Measurements from ENCODE around the gene IQCE. TPM values are rescaled to one million over a fixed set of nuclear protein-coding genes. Genes with fewer than 3 reads are reported as not detected.

IQCE gene
- total RNA-seq, 1 donor from 2014 or later: 29.6 TPM

GRCh38 chr7:2659556-2660358 lies 101.0 kb downstream of the IQCE start:
- no peak overlapping the region for H3K27ac Mint-ChIP-seq
- no peaks in the 10 kb centered on the region for H3K9me3 Mint-ChIP-seq
- no peak for TF ChIP-seq CTCF (IDR thresholded peaks at IDR 0.05; ENCODE audit: unreplicated experiment)
- H3K27me3 Mint-ChIP-seq (ENCODE audit: low read depth): no peaks in the 10 kb centered on the region
- H3K4me1 Mint-ChIP-seq: no peaks in the 10 kb centered on the region
- H3K36me3 Mint-ChIP-seq: peaks cover 8% of the 10 kb centered on the region
- no peak for DNase-seq (ENCODE audit: low spot score in 2 of 2, unreplicated experiment in 2 of 2)
- H3K4me3 Mint-ChIP-seq: no peak overlapping the region

GRCh38 chr7:2660359-2661095 lies 101.7 kb downstream of the IQCE start:
- Mint-ChIP-seq H3K27me3 (ENCODE audit: low read depth) (no peaks in the 10 kb centered on the region), H3K27ac (no peak overlapping the region), H3K4me3 (no peak overlapping the region), H3K36me3 (peaks cover 8% of the 10 kb centered on the region), H3K9me3 (no peaks in the 10 kb centered on the region), H3K4me1 (no peaks in the 10 kb centered on the region)
- no peak for TF ChIP-seq CTCF (IDR thresholded peaks at IDR 0.05; ENCODE audit: unreplicated experiment)
- no peak for DNase-seq (ENCODE audit: low spot score in 2 of 2, unreplicated experiment in 2 of 2)

- H3K4me1 Mint-ChIP-seq: no peaks in the 10 kb centered on the region
- TF ChIP-seq CTCF (IDR thresholded peaks at IDR 0.05; ENCODE audit: unreplicated experiment): no peak
- H3K4me3 Mint-ChIP-seq: no peak overlapping the region
- DNase-seq (ENCODE audit: low spot score in 2 of 2, unreplicated experiment in 2 of 2): no peak
- no peaks in the 10 kb centered on the region for H3K27me3 Mint-ChIP-seq (ENCODE audit: low read depth)
- no peaks in the 10 kb centered on the region for H3K9me3 Mint-ChIP-seq
- no peak overlapping the region for H3K27ac Mint-ChIP-seq
- H3K36me3 Mint-ChIP-seq: peaks cover 8% of the 10 kb centered on the region
Measured at GRCh38 chr7:2661096-2661449, 102.3 kb downstream of the IQCE start.

GRCh38 chr7:2661602-2662272 lies 103.0 kb downstream of the IQCE start:
- Mint-ChIP-seq H3K4me3 (no peak overlapping the region), H3K27ac (no peak overlapping the region), H3K27me3 (ENCODE audit: low read depth) (no peaks in the 10 kb centered on the region), H3K4me1 (no peaks in the 10 kb centered on the region), H3K9me3 (no peaks in the 10 kb centered on the region), H3K36me3 (peaks cover 8% of the 10 kb centered on the region)
- no peak for TF ChIP-seq CTCF (IDR thresholded peaks at IDR 0.05; ENCODE audit: unreplicated experiment)
- DNase-seq (ENCODE audit: low spot score in 2 of 2, unreplicated experiment in 2 of 2): no peak

GRCh38 chr7:2662273-2663120 lies 103.7 kb downstream of the IQCE start:
- Mint-ChIP-seq H3K36me3 (peaks cover 3% of the 10 kb centered on the region), H3K27me3 (ENCODE audit: low read depth) (peaks cover 4% of the 10 kb centered on the region), H3K4me1 (no peaks in the 10 kb centered on the region), H3K4me3 (no peak overlapping the region), H3K27ac (no peak overlapping the region), H3K9me3 (no peaks in the 10 kb centered on the region)
- no peak for TF ChIP-seq CTCF (IDR thresholded peaks at IDR 0.05; ENCODE audit: unreplicated experiment)
- DNase-seq (ENCODE audit: low spot score in 2 of 2, unreplicated experiment in 2 of 2): no peak
